Nucleus accumbens (tissue), 56 donors: Measurements from ENCODE around the gene NUMB.

Source experiments
- DNase-seq, 56 donors: peaks; one replicate each; lab custom pipeline; 2025; lab: John Stamatoyannopoulos, UW

Gene NUMB

GRCh38 chr14:73264885-73265720 is 193.2 kb downstream of the NUMB start:
- no peak for DNase-seq

DNA sequence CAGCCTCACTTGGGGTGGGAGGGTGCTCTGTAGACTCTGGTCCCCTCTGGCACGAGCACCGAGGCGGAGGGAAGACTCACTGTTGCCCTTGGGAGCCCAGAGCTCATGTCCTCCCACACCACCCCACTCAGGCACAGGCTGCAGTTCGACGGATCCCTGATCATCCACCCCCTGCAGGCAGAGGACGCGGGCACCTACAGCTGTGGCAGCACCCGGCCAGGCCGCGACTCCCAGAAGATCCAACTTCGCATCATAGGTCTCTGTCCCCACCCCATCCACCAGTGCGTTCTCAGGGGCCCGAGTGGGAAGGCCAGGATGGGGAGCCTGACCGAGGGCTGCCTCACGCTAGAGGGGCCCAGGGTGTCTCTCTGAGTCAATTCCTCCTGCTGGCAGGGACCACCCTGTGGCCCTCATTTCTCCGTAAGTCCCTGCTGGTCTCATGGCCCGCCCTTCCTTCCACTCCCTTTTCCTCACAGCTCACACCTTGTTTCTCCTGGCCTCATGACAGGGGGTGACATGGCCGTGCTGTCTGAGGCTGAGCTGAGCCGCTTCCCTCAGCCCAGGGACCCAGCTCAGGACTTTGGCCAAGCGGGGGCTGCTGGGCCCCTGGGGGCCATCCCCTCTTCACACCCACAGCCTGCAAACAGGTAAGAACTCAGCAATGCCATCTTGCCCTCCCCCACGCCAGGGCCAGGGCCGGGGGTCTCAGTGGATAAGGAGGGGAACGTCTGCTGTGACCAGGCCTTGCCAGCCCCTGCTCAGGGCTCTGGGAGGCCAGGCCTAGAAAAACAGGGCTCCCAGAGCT is 194.1 kb downstream of the NUMB start:
- DNase-seq: peak in 1 of 56 donors; percentile 13

DNA sequence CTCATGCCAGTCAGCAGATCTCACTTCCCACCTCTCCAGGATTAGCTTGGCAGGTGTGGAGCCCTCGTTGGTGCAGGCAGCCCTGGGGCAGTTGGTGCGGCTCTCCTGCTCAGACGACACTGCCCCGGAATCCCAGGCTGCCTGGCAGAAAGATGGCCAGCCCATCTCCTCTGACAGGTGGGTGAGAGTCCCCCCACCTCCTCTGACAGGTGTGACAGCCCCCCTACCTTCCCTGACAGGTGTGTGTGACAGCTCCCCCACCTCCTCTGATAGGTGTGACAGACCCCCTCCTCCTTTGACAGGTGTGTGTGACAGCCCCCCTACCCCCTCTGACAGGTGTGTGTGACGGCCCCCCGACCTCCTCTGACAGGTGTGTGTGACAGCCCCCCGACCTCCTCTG is 194.7 kb downstream of the NUMB start:
- DNase-seq: no peak

DNA sequence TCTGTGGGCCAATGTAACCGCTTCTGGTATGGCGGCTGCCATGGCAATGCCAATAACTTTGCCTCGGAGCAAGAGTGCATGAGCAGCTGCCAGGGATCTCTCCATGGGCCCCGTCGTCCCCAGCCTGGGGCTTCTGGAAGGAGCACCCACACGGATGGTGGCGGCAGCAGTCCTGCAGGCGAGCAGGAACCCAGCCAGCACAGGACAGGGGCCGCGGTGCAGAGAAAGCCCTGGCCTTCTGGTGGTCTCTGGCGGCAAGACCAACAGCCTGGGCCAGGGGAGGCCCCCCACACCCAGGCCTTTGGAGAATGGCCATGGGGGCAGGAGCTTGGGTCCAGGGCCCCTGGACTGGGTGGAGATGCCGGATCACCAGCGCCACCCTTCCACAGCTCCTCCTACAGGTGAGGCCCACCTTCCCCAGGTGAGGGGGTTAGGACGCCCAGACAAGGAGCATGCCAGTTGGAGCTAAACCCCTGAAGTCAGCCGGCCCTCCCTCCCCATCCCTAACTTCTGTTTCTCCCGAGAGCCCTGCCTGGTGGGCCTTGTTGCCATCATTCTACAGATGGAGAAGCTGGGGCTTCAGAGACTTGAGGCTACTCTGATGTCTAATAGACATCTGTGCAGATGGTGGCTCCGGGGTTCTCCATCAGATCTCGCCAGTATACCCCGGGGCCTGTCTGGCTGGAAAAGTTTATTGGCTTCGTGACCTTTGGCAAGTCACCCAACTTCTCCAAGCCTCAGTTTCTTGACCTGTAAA is 195.7 kb downstream of the NUMB start:
- no peak for DNase-seq

DNA sequence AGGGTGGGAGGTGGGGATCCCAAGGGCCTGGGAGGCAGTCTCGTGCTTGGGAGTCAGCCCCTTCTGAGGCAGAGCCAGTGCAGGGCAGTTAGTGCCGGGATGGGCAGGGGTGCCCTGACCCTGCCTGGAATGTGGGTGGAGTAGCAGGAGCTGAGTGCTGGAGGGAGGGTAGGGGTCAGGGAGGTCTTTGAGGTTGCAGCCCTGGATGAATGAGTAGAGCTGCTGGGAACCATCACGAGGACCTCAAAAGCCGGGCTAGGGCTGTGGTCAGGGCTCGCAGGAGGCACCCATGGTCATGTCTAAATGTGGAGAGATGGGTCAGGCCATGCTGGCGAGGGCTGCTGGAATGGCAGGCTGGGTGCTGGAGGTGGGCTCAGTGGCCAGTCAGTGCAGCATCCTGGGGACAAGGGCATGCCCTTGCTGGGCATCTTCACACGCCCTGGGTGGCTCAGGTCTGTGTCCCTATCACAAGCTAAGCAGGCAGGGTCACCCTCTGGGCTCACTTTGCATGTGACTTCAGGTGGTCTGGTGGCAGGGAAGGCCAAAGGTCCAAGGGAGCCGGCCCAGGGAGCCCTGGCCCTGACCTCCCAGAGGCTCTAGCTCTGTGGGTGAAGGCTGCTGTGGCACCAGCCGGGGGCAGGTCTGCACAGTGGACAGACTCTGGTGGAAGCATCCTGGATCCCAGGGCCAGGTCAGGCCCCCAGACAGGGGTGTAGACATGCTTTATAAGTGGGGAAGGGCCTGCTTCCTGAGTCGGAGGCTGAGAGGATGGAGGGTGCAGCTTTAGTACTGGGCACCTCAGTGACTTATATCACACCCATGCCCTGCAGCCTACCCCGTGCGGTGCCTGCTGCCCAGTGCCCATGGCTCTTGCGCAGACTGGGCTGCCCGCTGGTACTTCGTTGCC is 196.6 kb downstream of the NUMB start:
- DNase-seq: no peak

GRCh38 chr14:73261075-73261474 is 197.3 kb downstream of the NUMB start:
- no peak for DNase-seq

- DNase-seq: no peak
Observed at GRCh38 chr14:73260574-73260973, 197.8 kb downstream of the NUMB start.

- no peak for DNase-seq
Observed at GRCh38 chr14:73259837-73260236, 198.5 kb downstream of the NUMB start.

GRCh38 chr14:73258845-73259611 is 199.3 kb downstream of the NUMB start:
- no peak for DNase-seq

DNA sequence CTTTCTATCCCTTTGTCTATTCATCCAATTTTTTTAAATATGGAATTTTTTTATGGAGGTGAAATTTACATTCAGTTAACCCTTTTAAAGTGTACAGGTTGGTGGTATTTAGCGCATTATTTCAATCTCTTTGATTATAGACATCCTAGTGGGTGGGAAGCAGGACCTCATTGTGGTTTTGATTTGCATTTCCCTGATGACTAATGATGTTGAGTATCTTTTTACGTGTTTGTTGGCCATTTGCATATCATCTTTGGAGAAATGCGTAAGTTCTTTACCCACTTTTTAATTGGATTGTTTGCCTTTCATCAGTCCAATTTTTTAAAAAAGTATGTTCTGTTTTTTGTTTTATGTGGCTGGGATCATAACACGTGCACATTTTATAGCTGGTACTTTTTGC is 200.3 kb downstream of the NUMB start:
- DNase-seq: no peak

DNA sequence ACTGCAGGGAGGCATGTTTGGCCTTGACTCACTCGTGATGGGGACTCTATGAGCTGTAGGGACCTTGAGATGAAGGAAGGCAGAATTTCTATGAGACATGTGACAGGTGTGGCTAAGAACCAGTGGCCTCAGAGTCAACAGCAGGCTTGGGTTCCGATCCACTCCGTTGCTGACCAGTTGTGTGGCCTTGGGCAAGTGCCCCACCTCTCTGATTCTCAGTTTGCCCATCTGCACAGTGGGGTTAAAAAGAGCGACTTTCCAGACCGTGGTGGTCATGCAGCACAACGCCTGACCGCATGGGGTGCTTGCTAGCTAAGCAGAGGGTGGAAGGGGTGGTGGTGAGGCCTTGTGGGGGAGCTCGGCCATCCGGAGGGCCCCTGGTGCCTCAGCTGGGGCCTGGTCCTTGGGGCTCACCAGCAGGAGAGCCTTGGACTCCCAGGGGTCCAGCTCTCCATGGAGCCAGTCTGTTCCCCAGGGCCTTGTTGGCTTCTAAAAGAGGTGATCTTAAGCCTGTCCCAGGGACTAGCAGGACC is 202.6 kb downstream of the NUMB start:
- no peak for DNase-seq

- DNase-seq: no peak
Observed at GRCh38 chr14:73255005-73255400, 203.3 kb downstream of the NUMB start.

DNA sequence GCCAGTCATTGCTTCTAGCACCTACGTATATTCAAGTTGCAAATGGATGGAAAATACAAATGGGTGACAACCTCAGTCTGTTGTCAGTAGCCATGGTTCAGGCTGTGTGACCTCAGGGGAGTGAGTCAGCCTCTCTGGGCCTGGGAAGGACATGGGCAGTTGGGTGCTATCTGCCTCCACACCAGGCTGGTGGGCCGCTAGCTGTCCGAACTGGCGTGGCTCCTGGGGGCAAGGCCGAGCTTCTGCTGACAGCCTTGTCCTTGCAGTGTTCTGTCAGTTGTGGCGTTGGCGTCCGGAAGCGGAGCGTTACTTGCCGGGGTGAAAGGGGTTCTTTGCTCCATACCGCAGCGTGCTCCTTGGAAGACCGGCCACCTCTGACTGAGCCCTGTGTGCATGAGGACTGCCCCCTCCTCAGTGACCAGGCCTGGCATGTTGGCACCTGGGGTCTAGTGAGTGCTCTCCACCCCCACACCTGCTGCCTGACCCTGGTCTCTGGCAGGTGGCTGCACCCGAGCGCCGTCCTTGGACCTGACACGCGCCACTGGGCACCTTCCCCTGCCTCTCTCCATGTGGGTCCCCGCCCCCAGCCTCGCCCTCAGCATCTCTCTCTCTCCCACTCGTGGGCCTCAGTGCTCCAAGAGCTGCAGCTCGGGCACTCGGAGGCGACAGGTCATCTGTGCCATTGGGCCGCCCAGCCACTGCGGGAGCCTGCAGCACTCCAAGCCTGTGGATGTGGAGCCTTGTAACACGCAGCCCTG is 203.9 kb downstream of the NUMB start:
- DNase-seq: no peak

GRCh38 chr14:73253721-73254120 is 204.6 kb downstream of the NUMB start:
- no peak for DNase-seq

DNA sequence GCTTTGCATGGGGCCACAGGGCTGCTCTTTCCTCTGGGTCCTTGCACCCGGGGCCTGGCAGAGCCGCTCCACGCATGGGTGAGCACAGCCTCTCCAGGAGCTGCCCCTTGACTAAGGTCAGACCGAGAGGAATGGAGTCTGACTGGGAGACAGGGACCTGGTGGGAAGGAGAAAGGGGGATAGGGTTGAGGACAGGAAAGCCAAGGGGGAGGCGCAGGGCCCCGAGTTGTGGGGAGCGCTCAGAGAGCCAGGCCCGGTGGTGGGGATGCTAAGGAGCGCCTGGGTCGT is 205.1 kb downstream of the NUMB start:
- no peak for DNase-seq

DNA sequence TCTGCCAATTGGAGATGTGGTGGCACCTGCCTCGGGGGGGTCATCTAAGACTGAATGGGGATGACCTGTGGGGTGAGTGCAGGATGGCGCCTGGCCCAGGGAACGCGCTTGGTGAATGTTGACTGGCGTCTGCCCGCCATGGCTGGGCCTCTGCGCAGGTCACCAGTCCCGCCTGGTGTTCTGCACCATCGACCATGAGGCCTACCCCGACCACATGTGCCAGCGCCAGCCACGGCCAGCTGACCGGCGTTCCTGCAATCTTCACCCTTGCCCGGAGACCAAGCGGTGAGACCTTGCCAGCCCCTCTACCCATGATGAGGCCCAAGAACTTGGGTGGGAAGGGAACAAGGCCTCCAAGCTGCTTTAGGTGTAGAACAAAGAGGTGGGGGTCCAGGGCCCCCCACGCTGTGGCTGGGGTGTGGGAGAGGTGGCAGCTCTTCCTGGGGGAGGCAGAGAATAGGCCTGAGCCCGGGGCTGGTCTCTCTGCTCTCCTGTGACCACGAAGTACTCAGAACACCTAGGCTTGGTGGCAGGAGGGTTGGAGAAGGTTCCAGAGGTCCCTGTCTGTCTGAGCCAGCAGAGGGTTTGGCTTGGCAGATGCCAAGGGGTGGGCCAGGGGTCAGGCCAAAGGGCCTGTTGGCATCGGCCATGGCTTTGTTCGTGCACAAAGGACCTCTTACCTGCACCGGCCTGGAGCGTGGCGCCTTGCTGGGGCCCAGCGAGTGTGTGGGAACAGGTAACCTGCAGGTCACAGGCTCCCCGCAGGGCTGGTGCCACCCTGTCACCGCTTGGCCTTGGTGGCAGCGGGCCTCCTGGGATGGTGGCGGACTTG is 205.6 kb downstream of the NUMB start:
- no peak for DNase-seq

GRCh38 chr14:73251516-73252215 is 206.7 kb downstream of the NUMB start:
- no peak for DNase-seq
